NK-92 (cell line): ENCODE measurements around the gene TOP2B.

ENCODE experiments used
- DNase-seq: peaks from one replicate; lab custom pipeline; 2025; ENCODE audit not compliant: unreplicated experiment; lab: John Stamatoyannopoulos, UW

The TOP2B gene

GRCh38 chr3:25664812-25665314 lies at the start of gene TOP2B:
TSS of gene TOP2B (minus strand) at chr3:25664907. CDS start at chr3:25664297, 610 bp downstream.
- peak; percentile 71 for DNase-seq

- DNase-seq, result no peak
Measured at GRCh38 chr3:25713341-25713985, 48.8 kb upstream of the TOP2B start.

GRCh38 chr3:25711090-25711489 lies 46.4 kb upstream of the TOP2B start:
- DNase-seq, result no peak

- no peak for DNase-seq
Measured at GRCh38 chr3:25708036-25708435, 43.3 kb upstream of the TOP2B start.

GRCh38 chr3:25707268-25707926 lies 42.7 kb upstream of the TOP2B start:
- DNase-seq, result no peak

GRCh38 chr3:25706213-25706612 lies 41.5 kb upstream of the TOP2B start:
- no peak for DNase-seq

GRCh38 chr3:25697553-25697952 lies 32.8 kb upstream of the TOP2B start:
- no peak for DNase-seq

- no peak for DNase-seq
Measured at GRCh38 chr3:25695731-25696420, 31.2 kb upstream of the TOP2B start.

GRCh38 chr3:25693238-25693637 lies 28.5 kb upstream of the TOP2B start:
- DNase-seq, result no peak

- DNase-seq, result no peak
Measured at GRCh38 chr3:25692341-25692740, 27.6 kb upstream of the TOP2B start.

GRCh38 chr3:25690768-25691533 lies 26.2 kb upstream of the TOP2B start:
- no peak for DNase-seq

GRCh38 chr3:25689226-25689625 lies 24.5 kb upstream of the TOP2B start:
- no peak for DNase-seq

- no peak for DNase-seq
Measured at GRCh38 chr3:25687742-25688141, 23.0 kb upstream of the TOP2B start.

- no peak for DNase-seq
Measured at GRCh38 chr3:25686766-25687165, 22.1 kb upstream of the TOP2B start.

GRCh38 chr3:25683882-25684281 lies 19.2 kb upstream of the TOP2B start:
- no peak for DNase-seq

- DNase-seq, result no peak
Measured at GRCh38 chr3:25683410-25683809, 18.7 kb upstream of the TOP2B start.

- no peak for DNase-seq
Measured at GRCh38 chr3:25679642-25680302, 15.1 kb upstream of the TOP2B start.

GRCh38 chr3:25679166-25679565 lies 14.5 kb upstream of the TOP2B start:
- no peak for DNase-seq

- no peak for DNase-seq
Measured at GRCh38 chr3:25678581-25678980, 13.9 kb upstream of the TOP2B start.

- DNase-seq, result no peak
Measured at GRCh38 chr3:25677121-25677520, 12.4 kb upstream of the TOP2B start.

GRCh38 chr3:25674670-25675069 lies 10.0 kb upstream of the TOP2B start:
- DNase-seq, result no peak
